NCI-H2081 treated with DMSO at 0.1 percent for 48 hours (cell line): ENCODE results near the gene ZDHHC17.
"Not testable (repeated sequence)": the region's sequence is repeated elsewhere in the genome, so short reads cannot be mapped to it uniquely, and the experiment has no call there.

Experiments
- DNase-seq: peaks from one replicate; lab custom pipeline; 2025; lab: John Stamatoyannopoulos, UW

The ZDHHC17 gene

GRCh38 chr12:76768576-76768975 is 4.7 kb downstream of the ZDHHC17 start:
- no peak for DNase-seq

- DNase-seq = no peak
Measured at GRCh38 chr12:76777765-76778216, 13.9 kb downstream of the ZDHHC17 start.

GRCh38 chr12:76778364-76778763 is 14.4 kb downstream of the ZDHHC17 start:
- no peak for DNase-seq

GRCh38 chr12:76779310-76779709 is 15.4 kb downstream of the ZDHHC17 start:
- not testable (repeated sequence) for DNase-seq

- DNase-seq = no peak
Measured at GRCh38 chr12:76781321-76781720, 17.4 kb downstream of the ZDHHC17 start.

GRCh38 chr12:76782526-76782925 is 18.6 kb downstream of the ZDHHC17 start:
- DNase-seq = no peak

- DNase-seq = no peak
Measured at GRCh38 chr12:76784600-76785051, 20.7 kb downstream of the ZDHHC17 start.

GRCh38 chr12:76785407-76785806 is 21.5 kb downstream of the ZDHHC17 start:
- no peak for DNase-seq

GRCh38 chr12:76786986-76787385 is 23.1 kb downstream of the ZDHHC17 start:
- DNase-seq = no peak

- DNase-seq = no peak
Measured at GRCh38 chr12:76787689-76788088, 23.8 kb downstream of the ZDHHC17 start.

- no peak for DNase-seq
Measured at GRCh38 chr12:76789335-76790050, 25.6 kb downstream of the ZDHHC17 start.

- peak; percentile 30 for DNase-seq
Measured at GRCh38 chr12:76790564-76791552, 26.9 kb downstream of the ZDHHC17 start.

- no peak for DNase-seq
Measured at GRCh38 chr12:76792828-76793227, 28.9 kb downstream of the ZDHHC17 start.

GRCh38 chr12:76798864-76799263 is 34.9 kb downstream of the ZDHHC17 start:
- DNase-seq = no peak

GRCh38 chr12:76799362-76799761 is 35.4 kb downstream of the ZDHHC17 start:
- DNase-seq = no peak

GRCh38 chr12:76802060-76802459 is 38.1 kb downstream of the ZDHHC17 start:
- DNase-seq = no peak

- DNase-seq = no peak
Measured at GRCh38 chr12:76804435-76804976, 40.6 kb downstream of the ZDHHC17 start.

GRCh38 chr12:76810671-76811419 is 46.9 kb downstream of the ZDHHC17 start:
- DNase-seq = no peak

GRCh38 chr12:76811976-76812375 is 48.1 kb downstream of the ZDHHC17 start:
- no peak for DNase-seq

GRCh38 chr12:76813265-76813664 is 49.4 kb downstream of the ZDHHC17 start:
- no peak for DNase-seq

GRCh38 chr12:76813972-76814371 is 50.1 kb downstream of the ZDHHC17 start:
- no peak for DNase-seq
